ENCODE results near the gene ACTN3. TPM values are rescaled to one million over a fixed set of nuclear protein-coding genes. Genes with fewer than 3 reads are reported as not detected.

The ACTN3 gene
- total RNA-seq, 4 donors from 2014 or later: 0.21 TPM; not detected in 3

GRCh38 chr11:66569076-66569475, 22.4 kb downstream of the ACTN3 start:
- Histone ChIP-seq H3K4me1 (peaks cover 0 to 21% (median 3%) of the 10 kb centered on the region in 4 donors), H3K27ac (peak overlapping the region in 2 of 4 donors; percentile 72 to 88), H3K27me3 (no peaks in the 10 kb centered on the region), H3K4me3 (no peak overlapping the region), H3K36me3 (peaks cover 0 to 32% (median 0%) of the 10 kb centered on the region in 3 donors), H3K9me3 (no peaks in the 10 kb centered on the region)
- 82 to 84% methylated on average over 7 of the region's 7 CpGs for WGBS, 2 donors
- no peak for DNase-seq (ENCODE audit: low spot score in 2 of 2)
- no peak for TF ChIP-seq EP300 (IDR thresholded peaks at IDR 0.05)
- no peak for TF ChIP-seq POLR2A (IDR thresholded peaks at IDR 0.05)
- no peak for TF ChIP-seq CTCF (IDR thresholded peaks at IDR 0.05)

DNA sequence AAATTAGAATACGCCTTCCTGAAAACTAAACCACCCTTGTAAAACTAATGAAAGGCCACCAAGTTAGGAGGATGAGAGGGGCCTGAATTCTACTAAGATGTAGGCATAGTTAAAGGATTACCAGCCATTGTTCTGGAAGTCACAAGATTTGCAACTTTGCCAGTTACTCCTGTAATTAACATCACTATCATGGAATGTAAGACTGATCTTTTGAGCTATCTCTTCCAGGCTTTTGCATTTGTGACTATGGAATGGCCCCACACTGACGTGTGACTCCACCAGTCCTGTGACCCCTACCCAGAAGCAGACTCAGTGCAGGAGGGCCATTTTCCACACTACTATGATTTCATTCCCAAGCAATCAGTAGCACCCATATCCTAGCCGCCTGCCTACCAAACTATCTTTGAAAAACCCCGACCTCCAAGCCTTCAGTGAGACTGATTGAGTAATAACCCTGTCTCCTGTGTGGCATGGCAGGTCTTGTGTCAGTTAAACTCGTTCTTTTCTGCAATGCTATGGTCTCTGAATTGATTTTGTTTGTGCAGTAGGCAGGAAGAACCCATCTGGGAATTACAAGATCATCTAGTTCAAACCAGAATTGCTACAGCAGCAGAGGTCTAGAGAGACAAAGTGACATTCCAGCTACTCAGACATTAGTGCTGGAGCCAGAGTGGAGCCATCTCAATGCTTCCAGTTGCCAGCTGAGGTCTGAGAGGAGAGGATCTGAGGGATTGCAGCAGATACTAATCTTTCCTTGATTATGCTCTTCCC, 23.6 kb downstream of the ACTN3 start:
- Histone ChIP-seq H3K36me3 (peaks cover 0 to 20% (median 0%) of the 10 kb centered on the region in 3 donors), H3K4me3 (no peak overlapping the region), H3K4me1 (peaks cover 0 to 21% (median 3%) of the 10 kb centered on the region in 4 donors), H3K27ac (no peak overlapping the region), H3K9me3 (no peaks in the 10 kb centered on the region), H3K27me3 (no peaks in the 10 kb centered on the region)
- no peak for DNase-seq (ENCODE audit: low spot score in 2 of 2)
- WGBS, 2 donors: 60 to 67% methylated on average over 5 of the region's 5 CpGs
- TF ChIP-seq EP300 (IDR thresholded peaks at IDR 0.05) (no peak), CTCF (IDR thresholded peaks at IDR 0.05) (no peak), POLR2A (IDR thresholded peaks at IDR 0.05) (no peak)

DNA sequence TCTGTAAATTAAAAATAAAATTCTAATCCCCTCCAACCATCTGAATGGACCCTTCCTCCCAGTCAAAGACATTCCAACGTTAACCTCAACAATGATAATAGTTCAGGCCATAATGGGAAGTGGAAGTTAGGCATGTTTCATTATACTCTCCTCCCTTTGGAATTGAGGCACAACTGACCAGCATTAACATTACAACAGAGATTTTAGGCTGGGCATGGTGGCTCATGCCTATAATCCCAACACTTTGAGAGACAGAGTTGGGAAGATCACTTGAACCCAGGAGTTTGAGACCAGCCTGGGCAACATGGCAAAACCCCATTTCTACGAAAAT, 24.1 kb downstream of the ACTN3 start:
- Histone ChIP-seq H3K4me3 (no peak overlapping the region), H3K4me1 (peaks cover 0 to 21% (median 3%) of the 10 kb centered on the region in 4 donors), H3K27me3 (no peaks in the 10 kb centered on the region), H3K27ac (no peak overlapping the region), H3K9me3 (no peaks in the 10 kb centered on the region), H3K36me3 (peaks cover 0 to 15% (median 0%) of the 10 kb centered on the region in 3 donors)
- TF ChIP-seq POLR2A (IDR thresholded peaks at IDR 0.05): no peak
- no peak for TF ChIP-seq EP300 (IDR thresholded peaks at IDR 0.05)
- no peak for TF ChIP-seq CTCF (IDR thresholded peaks at IDR 0.05)
- DNase-seq (ENCODE audit: low spot score in 2 of 2): no peak
- 66 to 72% methylated on average over 2 of the region's 2 CpGs for WGBS, 2 donors

DNA sequence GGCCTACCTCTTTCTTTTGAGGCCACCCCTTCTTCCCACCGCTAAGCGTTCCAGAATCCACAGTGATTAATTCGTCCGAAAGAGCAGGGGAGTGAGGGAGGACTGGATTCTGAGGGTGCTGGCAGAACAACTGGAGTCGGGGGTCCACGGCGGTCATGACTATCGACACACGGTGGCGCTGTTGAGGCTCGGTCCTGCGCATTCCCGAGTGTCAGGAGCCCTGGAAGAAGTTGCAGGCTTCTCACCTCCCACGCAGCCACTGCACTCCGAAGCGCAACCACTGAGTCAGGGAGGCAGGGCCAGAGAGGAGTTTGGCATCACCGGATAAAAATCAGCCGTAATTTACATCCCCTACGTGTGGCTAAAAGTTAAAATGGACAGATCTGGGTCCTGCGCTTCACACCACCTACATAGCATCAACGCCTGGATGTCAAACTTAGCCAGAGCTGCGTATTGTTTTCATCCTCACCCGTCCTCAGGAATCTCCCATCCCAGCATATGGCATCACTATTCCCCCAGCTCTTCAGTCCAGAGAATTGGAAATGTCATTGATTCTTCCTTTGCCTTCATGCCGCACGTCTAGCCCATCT, 32.4 kb downstream of the ACTN3 start:
- 15 to 24% methylated on average over 17 to 25 of the region's 25 CpGs for WGBS, 2 donors
- H3K4me1 ChIP-seq: peaks cover 0 to 12% (median 0%) of the 10 kb centered on the region in 4 donors
- no peak overlapping the region for H3K27ac ChIP-seq
- DNase-seq (ENCODE audit: low spot score in 2 of 2): peak; percentile 65 to 80
- H3K4me3 ChIP-seq: no peak overlapping the region
- peaks cover 0 to 8% (median 0%) of the 10 kb centered on the region in 4 donors for H3K9me3 ChIP-seq
- no peaks in the 10 kb centered on the region for H3K36me3 ChIP-seq
- H3K27me3 ChIP-seq: no peaks in the 10 kb centered on the region
- TF ChIP-seq EP300 (IDR thresholded peaks at IDR 0.05) (no peak), CTCF (IDR thresholded peaks at IDR 0.05) (peak; percentile 74 to 92 (median 81))

DNA sequence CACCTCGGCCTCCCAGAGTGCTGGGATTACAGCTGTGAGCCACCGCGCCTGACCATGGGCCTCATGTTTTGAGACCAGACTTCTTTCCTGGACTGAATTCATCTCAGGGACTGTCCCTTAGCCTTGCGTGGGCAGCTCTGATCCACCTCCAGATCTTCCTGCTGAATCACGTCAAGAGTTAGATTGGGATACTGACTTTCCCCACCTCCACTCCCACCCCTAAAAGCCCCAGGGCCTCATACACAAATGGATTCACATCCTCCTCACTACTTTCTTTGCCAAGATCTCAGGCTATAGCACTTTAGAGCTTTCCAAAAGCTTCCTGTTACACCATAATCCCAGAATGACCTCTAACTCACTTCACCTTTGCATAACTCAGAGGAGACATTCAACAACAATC, 34.1 kb downstream of the ACTN3 start:
- no peak for DNase-seq (ENCODE audit: low spot score in 2 of 2)
- TF ChIP-seq EP300 (IDR thresholded peaks at IDR 0.05) (no peak), CTCF (IDR thresholded peaks at IDR 0.05) (no peak), POLR2A (IDR thresholded peaks at IDR 0.05) (no peak)
- Histone ChIP-seq H3K4me1 (peaks cover 0 to 12% (median 0%) of the 10 kb centered on the region in 4 donors), H3K9me3 (peaks cover 0 to 8% (median 0%) of the 10 kb centered on the region in 4 donors), H3K27ac (no peak overlapping the region), H3K27me3 (no peaks in the 10 kb centered on the region), H3K36me3 (no peaks in the 10 kb centered on the region), H3K4me3 (no peak overlapping the region)
- 60% methylated on average over 5 of the region's 5 CpGs for WGBS, 2 donors

All from tibial nerve (tissue), 4 donors.